Measurements from ENCODE around the gene NWD2. TPM values are rescaled to one million over a fixed set of nuclear protein-coding genes. Genes with fewer than 3 reads are reported as not detected.

The NWD2 gene
- total RNA-seq, 4 donors from 2014 or later, result 0.22 TPM; not detected in 3

- no peaks in the 10 kb centered on the region for H3K9me3 ChIP-seq
- 69 to 76% methylated on average over 4 of the region's 4 CpGs for WGBS, 2 donors
- intact Hi-C loops (cut with DNase I), result no loop called here
- no peak for DNase-seq
- H3K27ac ChIP-seq, result no peak overlapping the region
- H3K36me3 ChIP-seq, result no peaks in the 10 kb centered on the region
- H3K27me3 ChIP-seq, result peaks cover 0 to 12% (median 0%) of the 10 kb centered on the region in 4 donors
- TF ChIP-seq POLR2A (IDR thresholded peaks at IDR 0.05), result no peak
- no peak for TF ChIP-seq CTCF (IDR thresholded peaks at IDR 0.05)
- peaks cover 0 to 9% (median 0%) of the 10 kb centered on the region in 3 donors for H3K4me1 ChIP-seq
- H3K4me3 ChIP-seq, result no peak overlapping the region
These were observed 198.6 kb downstream of the NWD2 start for GRCh38 chr4:37443137-37443536.

- Histone ChIP-seq H3K4me3 (no peak overlapping the region), H3K4me1 (peaks cover 0 to 9% (median 0%) of the 10 kb centered on the region in 3 donors), H3K27ac (no peak overlapping the region), H3K27me3 (peaks cover 0 to 18% (median 0%) of the 10 kb centered on the region in 4 donors), H3K36me3 (no peaks in the 10 kb centered on the region), H3K9me3 (no peaks in the 10 kb centered on the region)
- TF ChIP-seq POLR2A (IDR thresholded peaks at IDR 0.05) (no peak), CTCF (IDR thresholded peaks at IDR 0.05) (no peak)
- WGBS, 2 donors, result 91 to 96% methylated on average over 8 to 9 of the region's 9 CpGs
- intact Hi-C loops (cut with DNase I), result no loop called here
- DNase-seq, result no peak
These were observed 200.5 kb downstream of the NWD2 start for GRCh38 chr4:37445023-37445422.

- intact Hi-C loops (cut with DNase I), result no loop called here
- WGBS, 2 donors, result 81 to 82% methylated on average over 8 of the region's 8 CpGs
- TF ChIP-seq CTCF (IDR thresholded peaks at IDR 0.05), result no peak
- TF ChIP-seq POLR2A (IDR thresholded peaks at IDR 0.05), result no peak
These were observed 201.5 kb downstream of the NWD2 start for GRCh38 chr4:37446016-37446415.

DNA sequence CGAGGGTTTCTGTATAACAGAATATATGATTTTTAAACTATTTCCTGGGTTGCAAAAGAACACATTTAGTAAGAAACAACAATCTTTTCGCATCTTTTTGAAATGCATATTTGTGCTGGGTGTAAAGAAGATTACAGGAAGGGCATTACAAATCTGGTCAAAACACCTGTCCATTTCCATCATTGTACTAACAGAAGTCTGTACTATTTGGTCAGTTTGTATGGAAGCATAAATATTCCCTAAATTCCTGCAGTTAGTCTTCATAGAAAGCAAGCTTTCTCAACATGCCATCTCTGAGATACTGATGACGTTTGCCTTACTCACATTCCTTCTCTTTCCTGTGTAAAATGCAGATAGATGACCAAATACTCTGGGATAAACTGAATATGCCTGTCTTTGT, 203.3 kb downstream of the NWD2 start:
- Histone ChIP-seq H3K4me1 (no peaks in the 10 kb centered on the region), H3K27me3 (peaks cover 0 to 45% (median 0%) of the 10 kb centered on the region in 4 donors), H3K36me3 (no peaks in the 10 kb centered on the region), H3K9me3 (no peaks in the 10 kb centered on the region), H3K4me3 (no peak overlapping the region), H3K27ac (no peak overlapping the region)
- WGBS, 2 donors, result 63 to 67% methylated on average over 3 of the region's 3 CpGs
- TF ChIP-seq CTCF (IDR thresholded peaks at IDR 0.05) (no peak), POLR2A (IDR thresholded peaks at IDR 0.05) (no peak)
- intact Hi-C loops (cut with DNase I), result no loop called here
- no peak for DNase-seq

More at GRCh38 chr4:37446016-37446415, 201.5 kb downstream of the NWD2 start:
- H3K4me1 ChIP-seq, result peaks cover 0 to 3% (median 0%) of the 10 kb centered on the region in 3 donors
- no peak overlapping the region for H3K27ac ChIP-seq
- H3K9me3 ChIP-seq, result no peaks in the 10 kb centered on the region
- no peak for DNase-seq
- H3K4me3 ChIP-seq, result no peak overlapping the region
- no peaks in the 10 kb centered on the region for H3K36me3 ChIP-seq
- H3K27me3 ChIP-seq, result peaks cover 0 to 26% (median 0%) of the 10 kb centered on the region in 4 donors

- intact Hi-C loops (cut with DNase I), result loop anchor here (5.0 kb wide), 1 partner anchor 117 kb away; no protein-coding TSS in a partner anchor
- WGBS, 2 donors, result 69 to 81% methylated on average over 2 of the region's 2 CpGs
- Histone ChIP-seq H3K4me3 (no peak overlapping the region), H3K9me3 (no peaks in the 10 kb centered on the region), H3K4me1 (peaks cover 6 to 17% (median 10%) of the 10 kb centered on the region in 3 donors), H3K36me3 (no peaks in the 10 kb centered on the region), H3K27ac (no peak overlapping the region), H3K27me3 (peaks cover 0 to 65% (median 0%) of the 10 kb centered on the region in 4 donors)
- DNase-seq, result no peak
- no peak for TF ChIP-seq CTCF (IDR thresholded peaks at IDR 0.05)
- TF ChIP-seq POLR2A (IDR thresholded peaks at IDR 0.05), result no peak
These were observed 205.8 kb downstream of the NWD2 start for GRCh38 chr4:37450309-37450708.
